SU-DHL-6 (cell line): ENCODE results near the gene ZNF622.

Experiments
- H2AFZ ChIP-seq: fragments of 200-600 bp; sonication (generic); 2 replicates; pipeline ENCODE4 v1.6.1; 2014; ENCODE audit warnings: low read depth, mild to moderate bottlenecking, moderate library complexity, mixed read lengths, antibody characterized with exemption, low read length; ENCODE audit not compliant: severe bottlenecking
- H3F3A ChIP-seq: fragments of 200-600 bp; shearing (Covaris generic); 2 replicates; pipeline ENCODE4 v1.6.0; 2016; ENCODE audit warnings: antibody characterized with exemption, mild to moderate bottlenecking; ENCODE audit not compliant: insufficient read depth
- H3K27ac ChIP-seq: fragments of 200-600 bp; sonication (generic); 2 replicates; pipeline ENCODE4 v1.5.1; 2016; ENCODE audit warnings: low read depth, mild to moderate bottlenecking, low read length, moderate library complexity, mixed read lengths
- H3K27me3 ChIP-seq: fragments of 200-600 bp; sonication (generic), shearing (Covaris generic); 2 replicates; pipeline ENCODE4 v1.6.0; 2014; ENCODE audit warnings: mild to moderate bottlenecking, low read length
- H3K36me3 ChIP-seq: fragments of 200-600 bp; sonication (generic); 2 replicates; pipeline ENCODE4 v1.6.1; 2014; ENCODE audit warnings: mild to moderate bottlenecking, low read length, mixed read lengths
- H3K4me2 ChIP-seq: fragments of 300-600, 200-600 bp; shearing (Covaris generic), sonication (generic); 2 replicates; pipeline ENCODE4 v1.6.0; 2014; ENCODE audit warnings: low read length, low read depth, mild to moderate bottlenecking; ENCODE audit not compliant: poor library complexity, severe bottlenecking
- H3K4me3 ChIP-seq: fragments of 200-600 bp; sonication (generic); 2 replicates; pipeline ENCODE4 v1.5.1; 2014; ENCODE audit warnings: antibody characterized with exemption, low read length, mild to moderate bottlenecking, mixed read lengths; ENCODE audit not compliant: insufficient read depth, poor library complexity, severe bottlenecking
- H3K79me2 ChIP-seq: fragments of 200-600 bp; sonication (generic); 2 replicates; pipeline ENCODE4 v1.6.1; 2014; ENCODE audit warnings: mild to moderate bottlenecking, low read length, moderate library complexity; ENCODE audit not compliant: insufficient read depth
- H3K9ac ChIP-seq: fragments of 200-600 bp; sonication (generic); 2 replicates; pipeline ENCODE4 v1.7.0; 2014; ENCODE audit warnings: mild to moderate bottlenecking, low read length
- H3K9me2 ChIP-seq: fragments of 200-600 bp; sonication (generic); replicated peaks from 2 replicates; pipeline ENCODE4 v1.6.1; 2014; ENCODE audit warnings: low read length; ENCODE audit not compliant: insufficient read depth
- H3K9me3 ChIP-seq: fragments of 200-600 bp; sonication (generic); 2 replicates; pipeline ENCODE4 v1.6.1; 2014; ENCODE audit warnings: low read length, mixed read lengths; ENCODE audit not compliant: insufficient read depth
- H4K20me1 ChIP-seq: fragments of 200-600 bp; sonication (generic); 2 replicates; pipeline ENCODE4 v1.6.1; 2014; ENCODE audit warnings: low read depth, mild to moderate bottlenecking, antibody characterized with exemption, low read length, moderate library complexity, mixed read lengths
- CTCF ChIP-seq: fragments of 200-600 bp; sonication (generic); IDR thresholded peaks from one replicate; pipeline ENCODE4 v1.5.1; 2017; ENCODE audit warnings: antibody characterized with exemption, mild to moderate bottlenecking, low read length, moderate library complexity; ENCODE audit not compliant: insufficient read depth, poor library complexity, severe bottlenecking
- EZH2phosphoT487 ChIP-seq: fragments of 200-600 bp; sonication (generic), shearing (Covaris generic); conservative IDR thresholded peaks from 2 replicates; pipeline ENCODE4 v1.6.1; 2018; ENCODE audit warnings: mild to moderate bottlenecking, antibody characterized with exemption, low read length, moderate library complexity, mixed read lengths

Gene ZNF622

GRCh38 chr5:16406023-16406422 is 59.6 kb downstream of the ZNF622 start:
- no peaks in the 10 kb centered on the region for H3K9me3 ChIP-seq
- H2AFZ ChIP-seq: no peak overlapping the region
- H3F3A ChIP-seq: no peaks in the 10 kb centered on the region
- no peaks in the 10 kb centered on the region for H3K9me2 ChIP-seq
- TF ChIP-seq CTCF: no peak
- TF ChIP-seq EZH2phosphoT487: no peak
- H4K20me1 ChIP-seq: no peaks in the 10 kb centered on the region
- H3K27me3 ChIP-seq: no peaks in the 10 kb centered on the region
- H3K36me3 ChIP-seq: no peaks in the 10 kb centered on the region
- no peak overlapping the region for H3K9ac ChIP-seq
- H3K27ac ChIP-seq: no peak overlapping the region
- H3K4me3 ChIP-seq: no peak overlapping the region
- no peaks in the 10 kb centered on the region for H3K79me2 ChIP-seq
- H3K4me2 ChIP-seq: no peak overlapping the region
